PC-9 (cell line): ENCODE results near the gene VAPA.

Experiments used
- EZH2 ChIP-seq: fragments of 200-600 bp; sonication (generic); IDR thresholded peaks from 2 replicates; pipeline ENCODE4 v1.8.0; 2017; ENCODE audit warnings: antibody characterized with exemption, low read depth
- TF ChIP-seq, protein P1 (sequence below): fragments of 200-600 bp; sonication (generic); conservative IDR thresholded peaks from 2 replicates; pipeline ENCODE4 v1.6.1; 2017; ENCODE audit warnings: mixed run types, antibody characterized with exemption, mild to moderate bottlenecking, moderate library complexity

DNA sequence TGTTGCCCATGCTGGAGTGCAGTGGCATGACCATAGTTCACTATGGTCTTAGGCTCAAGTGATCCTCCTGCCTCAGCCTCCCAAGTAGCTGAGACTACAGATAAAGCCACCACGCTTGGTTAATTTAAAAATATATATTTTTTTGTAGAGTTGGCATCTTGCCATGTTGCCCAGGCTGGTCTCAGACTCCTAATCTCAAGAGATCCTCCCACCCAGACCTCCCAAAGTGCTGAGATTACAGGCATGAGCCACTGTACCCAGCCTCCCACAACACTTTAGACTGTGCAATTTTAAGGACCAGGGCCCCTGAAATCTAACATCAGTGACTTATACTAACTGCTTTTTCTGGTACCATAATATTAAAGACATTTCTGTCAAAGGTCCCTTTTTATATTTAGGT, 22.9 kb upstream of the VAPA start:
- TF ChIP-seq, protein P1, sequence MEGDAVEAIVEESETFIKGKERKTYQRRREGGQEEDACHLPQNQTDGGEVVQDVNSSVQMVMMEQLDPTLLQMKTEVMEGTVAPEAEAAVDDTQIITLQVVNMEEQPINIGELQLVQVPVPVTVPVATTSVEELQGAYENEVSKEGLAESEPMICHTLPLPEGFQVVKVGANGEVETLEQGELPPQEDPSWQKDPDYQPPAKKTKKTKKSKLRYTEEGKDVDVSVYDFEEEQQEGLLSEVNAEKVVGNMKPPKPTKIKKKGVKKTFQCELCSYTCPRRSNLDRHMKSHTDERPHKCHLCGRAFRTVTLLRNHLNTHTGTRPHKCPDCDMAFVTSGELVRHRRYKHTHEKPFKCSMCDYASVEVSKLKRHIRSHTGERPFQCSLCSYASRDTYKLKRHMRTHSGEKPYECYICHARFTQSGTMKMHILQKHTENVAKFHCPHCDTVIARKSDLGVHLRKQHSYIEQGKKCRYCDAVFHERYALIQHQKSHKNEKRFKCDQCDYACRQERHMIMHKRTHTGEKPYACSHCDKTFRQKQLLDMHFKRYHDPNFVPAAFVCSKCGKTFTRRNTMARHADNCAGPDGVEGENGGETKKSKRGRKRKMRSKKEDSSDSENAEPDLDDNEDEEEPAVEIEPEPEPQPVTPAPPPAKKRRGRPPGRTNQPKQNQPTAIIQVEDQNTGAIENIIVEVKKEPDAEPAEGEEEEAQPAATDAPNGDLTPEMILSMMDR, result no peak
- no peak for TF ChIP-seq EZH2
